Liver (tissue), 9 donors: ENCODE data around the gene KLF3. TPM values are rescaled to one million over a fixed set of nuclear protein-coding genes. Genes with fewer than 3 reads are reported as not detected.

Experiments used
- DNase-seq: peaks from one replicate; pipeline ENCODE4 v3.0.0-alpha.2; 2017; ENCODE audit warnings: low spot score
- H3K27ac ChIP-seq, 2 donors: one replicate each; pipeline ENCODE4 v1.7.0; 2013; ENCODE audit warnings: inconsistent platforms in 2 of 2, low read length in 2 of 2, control low read depth in 1 of 2, low read depth in 1 of 2, mild to moderate bottlenecking in 1 of 2
- H3K27me3 ChIP-seq, 4 donors: one replicate each; pipeline versions ENCODE4 v1.6.1 to v1.7.0; 2013; ENCODE audit warnings: low read length in 3 of 4, inconsistent platforms in 1 of 4, mild to moderate bottlenecking in 1 of 4, moderate library complexity in 1 of 4; ENCODE audit not compliant: control insufficient read depth in 4 of 4, insufficient read depth in 4 of 4
- H3K36me3 ChIP-seq, 4 donors: one replicate each; pipeline versions ENCODE4 v1.6.1 to v1.7.0; 2013; ENCODE audit warnings: low read length in 3 of 4, mild to moderate bottlenecking in 3 of 4, low read depth in 1 of 4, moderate library complexity in 1 of 4; ENCODE audit not compliant: control insufficient read depth in 4 of 4, insufficient read depth in 3 of 4
- H3K4me1 ChIP-seq, 4 donors: one replicate each; pipeline versions ENCODE4 v1.6.1 to v1.7.0; 2013; ENCODE audit warnings: low read length in 3 of 4, mild to moderate bottlenecking in 3 of 4, moderate library complexity in 1 of 4; ENCODE audit not compliant: control insufficient read depth in 4 of 4, insufficient read depth in 4 of 4
- H3K4me3 ChIP-seq, 3 donors: one replicate each; pipeline versions ENCODE4 v1.6.1 to v1.7.0; 2013; ENCODE audit warnings: low read length in 3 of 3, control low read depth in 1 of 3, low read depth in 1 of 3, mild to moderate bottlenecking in 1 of 3
- H3K9ac ChIP-seq, 2 donors: one replicate each; pipeline ENCODE4 v1.7.0; 2013; ENCODE audit warnings: low read length in 2 of 2, mild to moderate bottlenecking in 2 of 2, moderate library complexity in 2 of 2, control low read depth in 1 of 2, low read depth in 1 of 2
- H3K9me3 ChIP-seq, 4 donors: one replicate each; pipeline versions ENCODE4 v1.6.1 to v1.7.0; 2013; ENCODE audit warnings: low read length in 3 of 4; ENCODE audit not compliant: control insufficient read depth in 4 of 4
- ATF3 ChIP-seq: IDR thresholded peaks from 2 replicates; pipeline ENCODE4 v1.6.1; 2016; ENCODE audit warnings: antibody characterized with exemption
- EGR1 ChIP-seq, 2 donors: IDR thresholded peaks; 2 replicates each; pipeline ENCODE4 v1.6.1; 2016 to 2018; ENCODE audit warnings: antibody characterized with exemption in 2 of 2, low read depth in 2 of 2
- FOXA1 ChIP-seq: IDR thresholded peaks from 2 replicates; pipeline ENCODE4 v1.6.1; 2016; ENCODE audit warnings: antibody characterized with exemption
- FOXA2 ChIP-seq: IDR thresholded peaks from 2 replicates; pipeline ENCODE4 v1.6.1; 2016; ENCODE audit warnings: antibody characterized with exemption
- GABPA ChIP-seq, 2 donors: IDR thresholded peaks in 1 of 2; conservative IDR thresholded peaks in 1 of 2; 2 replicates each; pipeline ENCODE4 v1.6.1; 2016; ENCODE audit warnings: antibody characterized with exemption in 2 of 2, mild to moderate bottlenecking in 1 of 2, moderate library complexity in 1 of 2
- HNF4A ChIP-seq, 2 donors: conservative IDR thresholded peaks; 2 replicates each; pipeline ENCODE4 v1.6.1; 2016; ENCODE audit warnings: antibody characterized with exemption in 2 of 2, mild to moderate bottlenecking in 2 of 2
- HNF4G ChIP-seq: IDR thresholded peaks from 2 replicates; pipeline ENCODE4 v1.6.1; 2016; ENCODE audit warnings: antibody characterized with exemption
- MAX ChIP-seq: IDR thresholded peaks from 2 replicates; pipeline ENCODE4 v1.6.1; 2016; ENCODE audit warnings: antibody characterized with exemption
- NR2F2 ChIP-seq: IDR thresholded peaks from 2 replicates; pipeline ENCODE4 v1.6.1; 2016; ENCODE audit warnings: antibody characterized with exemption
- RAD21 ChIP-seq, 2 donors: IDR thresholded peaks; 2 replicates each; pipeline ENCODE4 v1.6.1; 2016; ENCODE audit warnings: antibody characterized with exemption in 2 of 2, mild to moderate bottlenecking in 2 of 2
- REST ChIP-seq: IDR thresholded peaks from 2 replicates; pipeline ENCODE4 v1.6.1; 2016; ENCODE audit warnings: antibody characterized with exemption, mild to moderate bottlenecking
- RXRA ChIP-seq, 2 donors: IDR thresholded peaks; 2 replicates each; pipeline ENCODE4 v1.6.1; 2017 to 2018; ENCODE audit warnings: antibody characterized with exemption in 2 of 2, mild to moderate bottlenecking in 1 of 2
- SP1 ChIP-seq: IDR thresholded peaks from 2 replicates; pipeline ENCODE4 v1.6.1; 2018; ENCODE audit warnings: antibody characterized with exemption, mild to moderate bottlenecking
- YY1 ChIP-seq: IDR thresholded peaks from 2 replicates; pipeline ENCODE4 v1.6.1; 2016; ENCODE audit warnings: antibody characterized with exemption, mild to moderate bottlenecking
- ZBTB33 ChIP-seq: IDR thresholded peaks from 2 replicates; pipeline ENCODE4 v1.6.1; 2016; ENCODE audit warnings: antibody characterized with exemption
- WGBS: extraction: QIAGEN DNeasy Blood & Tissue Kit; methylation state at CpG from one replicate; pipeline ENCODE4 v1.1.7; 2013; 5-methylcytosine and 5-hydroxymethylcytosine counted together
- polyA plus RNA-seq, 2 donors: library from polyadenylated mRNA; stranded (reverse) in 1 of 2; unstranded in 1 of 2; fragments of 200-250 nt in 1 of 2; fragments of >200 nt in 1 of 2; fragmentation: Nextera tagmentation in 1 of 2; extraction: Ambion mirVana in 1 of 2; gene quantifications; one replicate each; pipeline versions ENCODE4 v1.2.1 to v1.2.3, GENCODE V29; 2013 to 2015
- total RNA-seq, 2 donors: library from RNA; depleted of rRNA; stranded (reverse); fragments of >200 nt; gene quantifications; one replicate each; pipeline ENCODE4 v1.2.3, GENCODE V29; 2014
- TF ChIP-seq, protein P1 (sequence below): fragments of 150-350 bp; IDR thresholded peaks from 2 replicates; pipeline ENCODE4 v1.5.1; 2017; ENCODE audit warnings: improper control_type of control experiment, low read depth, low read length; ENCODE audit not compliant: missing input control
- donor health status: healthy.
- donor health status: healthy.
- donor health status: healthy.
- donor health status: healthy.
- donor health status: healthy.

KLF3 gene
- total and polyA plus RNA-seq, 4 donors, result 11.1 to 77.5 (median 21.0) TPM

- H3K9ac ChIP-seq, result no peak overlapping the region
- WGBS, result 86% methylated on average over 4 of the region's 4 CpGs
- DNase-seq, result no peak
- peaks cover 3 to 20% (median 15%) of the 10 kb centered on the region in 4 donors for H3K4me1 ChIP-seq
- peaks cover 11 to 49% (median 37%) of the 10 kb centered on the region in 4 donors for H3K36me3 ChIP-seq
- no peak overlapping the region for H3K27ac ChIP-seq
- no peak overlapping the region for H3K4me3 ChIP-seq
- no peaks in the 10 kb centered on the region for H3K9me3 ChIP-seq
- TF ChIP-seq, protein P1, sequence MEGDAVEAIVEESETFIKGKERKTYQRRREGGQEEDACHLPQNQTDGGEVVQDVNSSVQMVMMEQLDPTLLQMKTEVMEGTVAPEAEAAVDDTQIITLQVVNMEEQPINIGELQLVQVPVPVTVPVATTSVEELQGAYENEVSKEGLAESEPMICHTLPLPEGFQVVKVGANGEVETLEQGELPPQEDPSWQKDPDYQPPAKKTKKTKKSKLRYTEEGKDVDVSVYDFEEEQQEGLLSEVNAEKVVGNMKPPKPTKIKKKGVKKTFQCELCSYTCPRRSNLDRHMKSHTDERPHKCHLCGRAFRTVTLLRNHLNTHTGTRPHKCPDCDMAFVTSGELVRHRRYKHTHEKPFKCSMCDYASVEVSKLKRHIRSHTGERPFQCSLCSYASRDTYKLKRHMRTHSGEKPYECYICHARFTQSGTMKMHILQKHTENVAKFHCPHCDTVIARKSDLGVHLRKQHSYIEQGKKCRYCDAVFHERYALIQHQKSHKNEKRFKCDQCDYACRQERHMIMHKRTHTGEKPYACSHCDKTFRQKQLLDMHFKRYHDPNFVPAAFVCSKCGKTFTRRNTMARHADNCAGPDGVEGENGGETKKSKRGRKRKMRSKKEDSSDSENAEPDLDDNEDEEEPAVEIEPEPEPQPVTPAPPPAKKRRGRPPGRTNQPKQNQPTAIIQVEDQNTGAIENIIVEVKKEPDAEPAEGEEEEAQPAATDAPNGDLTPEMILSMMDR, result no peak
- TF ChIP-seq ZBTB33 (no peak), SP1 (no peak), EGR1 (IDR thresholded peaks at IDR 0.05; ENCODE audit: low read depth in 2 of 2) (no peak), FOXA1 (no peak), GABPA (IDR thresholded peaks at IDR 0.05 in 1 of 2, conservative IDR thresholded peaks at IDR 0.05 in 1 of 2) (no peak), NR2F2 (no peak), RXRA (IDR thresholded peaks at IDR 0.05) (no peak), ATF3 (no peak), HNF4G (no peak), REST (no peak), MAX (no peak), YY1 (no peak), FOXA2 (no peak), HNF4A (conservative IDR thresholded peaks at IDR 0.05) (no peak), RAD21 (IDR thresholded peaks at IDR 0.05) (no peak)
- H3K27me3 ChIP-seq, result no peaks in the 10 kb centered on the region
These were observed 23.6 kb downstream of the KLF3 start for GRCh38 chr4:38687571-38688011.
